Parathyroid adenoma (tissue), 2 donors: ENCODE results near the gene NFKB2.
A peak's percentile ranks its signal among the peaks of the same experiment; 100 is the strongest.

Experiments
- H2AFZ ChIP-seq: fragments of 300-600 bp; sonication (generic); one replicate; pipeline ENCODE4 v1.7.0; 2017; ENCODE audit warnings: antibody characterized with exemption, mild to moderate bottlenecking
- H3K27ac ChIP-seq: fragments of 300-600 bp; sonication (generic); one replicate; pipeline ENCODE4 v1.7.0; 2017
- H3K27me3 ChIP-seq: fragments of 300-600 bp; sonication (generic); one replicate; pipeline ENCODE4 v1.7.0; 2017; ENCODE audit warnings: low read length; ENCODE audit not compliant: control insufficient read depth, insufficient read depth
- H3K36me3 ChIP-seq: fragments of 300-600 bp; sonication (generic); one replicate; pipeline ENCODE4 v1.7.0; 2017; ENCODE audit warnings: low read length; ENCODE audit not compliant: control insufficient read depth, insufficient read depth
- H3K4me1 ChIP-seq: fragments of 300-600 bp; sonication (generic); one replicate; pipeline ENCODE4 v1.7.0; 2017; ENCODE audit warnings: control low read depth
- H3K4me2 ChIP-seq: fragments of 300-600 bp; sonication (generic); one replicate; pipeline ENCODE4 v1.7.0; 2017; ENCODE audit warnings: low read length
- H3K4me3 ChIP-seq: fragments of 300-600 bp; sonication (generic); one replicate; pipeline ENCODE4 v1.7.0; 2017; ENCODE audit warnings: low read depth, low read length
- H3K79me2 ChIP-seq: fragments of 300-600 bp; sonication (generic); one replicate; pipeline ENCODE4 v1.7.0; 2017; ENCODE audit warnings: control low read depth
- H3K9ac ChIP-seq: fragments of 300-600 bp; sonication (generic); one replicate; pipeline ENCODE4 v1.7.0; 2017; ENCODE audit warnings: mild to moderate bottlenecking
- H3K9me3 ChIP-seq: fragments of 300-600 bp; sonication (generic); one replicate; pipeline ENCODE4 v1.7.0; 2017; ENCODE audit warnings: low read length; ENCODE audit not compliant: control insufficient read depth
- CTCF ChIP-seq: fragments of 300-600 bp; sonication (generic); IDR thresholded peaks from one replicate; pipeline ENCODE4 v1.7.0; 2017; ENCODE audit warnings: antibody characterized with exemption, mild to moderate bottlenecking
- donor health status: primary hyperparathyroidism.

Gene NFKB2

GRCh38 chr10:102437515-102437914, 42.0 kb downstream of the NFKB2 start:
- Histone ChIP-seq H3K27ac (no peak overlapping the region), H3K4me3 (no peak overlapping the region), H3K27me3 (no peaks in the 10 kb centered on the region), H3K79me2 (no peaks in the 10 kb centered on the region), H3K9ac (no peak overlapping the region), H3K9me3 (no peaks in the 10 kb centered on the region), H2AFZ (no peak overlapping the region), H3K4me1 (no peaks in the 10 kb centered on the region), H3K36me3 (no peaks in the 10 kb centered on the region), H3K4me2 (no peak overlapping the region)
- TF ChIP-seq CTCF: no peak

GRCh38 chr10:102438374-102438773, 42.9 kb downstream of the NFKB2 start:
- H3K4me1 ChIP-seq: no peaks in the 10 kb centered on the region
- H3K9me3 ChIP-seq: no peaks in the 10 kb centered on the region
- no peak overlapping the region for H3K4me2 ChIP-seq
- no peak overlapping the region for H3K4me3 ChIP-seq
- no peaks in the 10 kb centered on the region for H3K27me3 ChIP-seq
- H3K79me2 ChIP-seq: no peaks in the 10 kb centered on the region
- H3K36me3 ChIP-seq: no peaks in the 10 kb centered on the region
- H2AFZ ChIP-seq: no peak overlapping the region
- H3K9ac ChIP-seq: no peak overlapping the region
- no peak overlapping the region for H3K27ac ChIP-seq
- TF ChIP-seq CTCF: no peak

- H3K27ac ChIP-seq: no peak overlapping the region
- H2AFZ ChIP-seq: no peak overlapping the region
- H3K36me3 ChIP-seq: no peaks in the 10 kb centered on the region
- H3K4me1 ChIP-seq: no peaks in the 10 kb centered on the region
- H3K9me3 ChIP-seq: no peaks in the 10 kb centered on the region
- H3K4me2 ChIP-seq: no peak overlapping the region
- no peak overlapping the region for H3K9ac ChIP-seq
- H3K4me3 ChIP-seq: no peak overlapping the region
- no peaks in the 10 kb centered on the region for H3K27me3 ChIP-seq
- no peak for TF ChIP-seq CTCF
- H3K79me2 ChIP-seq: no peaks in the 10 kb centered on the region
Observed at GRCh38 chr10:102444851-102445250, 49.3 kb downstream of the NFKB2 start.

DNA sequence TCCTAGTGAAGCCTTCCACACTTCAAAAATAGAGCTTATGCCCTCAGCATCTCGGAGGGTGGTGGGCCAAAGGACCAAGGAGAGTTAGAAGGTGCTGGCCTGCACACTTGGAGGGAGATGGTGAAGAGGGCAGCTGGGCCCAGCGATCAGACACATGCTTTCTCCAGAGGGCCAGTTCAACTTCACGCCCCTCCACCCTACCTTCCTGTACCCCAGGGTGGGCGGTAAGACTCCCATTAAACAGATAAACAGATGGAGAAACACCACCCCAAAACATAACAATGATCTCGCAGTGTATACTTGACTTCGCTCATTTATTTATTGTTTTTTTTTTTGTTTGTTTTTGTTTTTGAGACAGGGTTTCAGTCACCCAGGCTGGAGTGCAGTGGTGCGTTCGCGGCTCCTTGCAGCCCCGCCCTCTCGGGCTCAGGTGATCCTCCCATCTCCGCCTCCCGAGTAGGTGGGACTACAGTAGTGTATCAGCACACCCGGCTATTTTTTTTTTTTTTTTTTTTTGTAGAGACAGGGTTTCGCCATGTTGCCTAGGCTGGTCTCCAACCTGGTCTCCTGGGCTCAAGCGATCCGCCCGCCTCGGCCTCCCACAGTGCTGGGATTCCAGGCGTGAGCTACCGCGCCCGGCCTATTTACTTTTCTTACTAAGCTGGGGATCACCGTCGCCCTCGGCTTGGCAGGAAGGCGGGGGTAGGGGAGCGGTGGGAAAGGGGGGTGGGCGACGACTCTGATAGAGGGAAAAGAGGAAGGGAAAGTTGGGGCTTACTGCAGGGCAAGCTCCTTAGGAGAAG, 54.0 kb downstream of the NFKB2 start:
- H3K4me1 ChIP-seq: peaks cover 4% of the 10 kb centered on the region
- no peaks in the 10 kb centered on the region for H3K79me2 ChIP-seq
- no peak for TF ChIP-seq CTCF
- H3K27ac ChIP-seq: peak overlapping the region; percentile 97
- peak overlapping the region; percentile 68 for H3K4me3 ChIP-seq
- peak overlapping the region; percentile 49 for H3K9ac ChIP-seq
- peak overlapping the region; percentile 97 for H2AFZ ChIP-seq
- no peaks in the 10 kb centered on the region for H3K27me3 ChIP-seq
- H3K4me2 ChIP-seq: peak overlapping the region; percentile 71
- H3K36me3 ChIP-seq: no peaks in the 10 kb centered on the region
- H3K9me3 ChIP-seq: no peaks in the 10 kb centered on the region

DNA sequence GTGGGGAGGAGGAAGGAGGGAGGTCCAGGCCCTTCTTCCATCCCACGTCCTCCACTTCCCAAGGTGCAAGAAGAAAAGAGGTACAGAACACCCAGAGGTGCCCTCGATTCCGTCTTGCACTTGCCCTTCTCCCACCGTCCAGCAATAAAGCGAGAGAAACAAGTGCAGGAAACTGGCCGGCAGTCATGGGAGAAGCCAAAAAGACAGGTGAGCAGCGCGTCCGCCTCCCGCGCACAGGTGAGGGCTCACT, 54.5 kb downstream of the NFKB2 start:
- peaks cover 4% of the 10 kb centered on the region for H3K4me1 ChIP-seq
- peak overlapping the region; percentile 97 for H3K27ac ChIP-seq
- H3K4me3 ChIP-seq: peak overlapping the region; percentile 68
- H3K4me2 ChIP-seq: peak overlapping the region; percentile 71
- TF ChIP-seq CTCF: no peak
- no peaks in the 10 kb centered on the region for H3K27me3 ChIP-seq
- H3K9ac ChIP-seq: peak overlapping the region; percentile 49
- no peaks in the 10 kb centered on the region for H3K36me3 ChIP-seq
- H3K9me3 ChIP-seq: no peaks in the 10 kb centered on the region
- peak overlapping the region; percentile 97 for H2AFZ ChIP-seq
- no peaks in the 10 kb centered on the region for H3K79me2 ChIP-seq
